ENCODE measurements around the gene SUN1.

DNA sequence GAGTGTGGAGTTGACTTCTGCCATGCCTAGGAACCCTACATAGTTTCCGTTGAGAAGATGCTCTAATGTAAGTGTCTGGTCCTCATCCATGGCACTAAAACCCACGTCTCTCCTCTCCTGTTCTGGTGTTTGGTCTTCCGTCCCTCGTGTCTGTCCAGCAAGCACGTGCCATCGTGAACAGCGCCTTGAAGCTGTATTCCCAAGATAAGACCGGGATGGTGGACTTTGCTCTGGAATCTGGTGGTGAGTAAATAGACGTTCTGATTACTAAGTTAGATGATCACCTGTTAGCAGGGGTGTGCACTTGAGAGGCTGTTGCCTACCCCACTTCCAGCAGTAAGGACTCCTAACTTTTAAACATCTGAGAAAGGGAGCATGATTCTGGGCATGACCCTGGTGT, 28.9 kb downstream of the SUN1 start:
- TF ChIP-seq, protein P1, sequence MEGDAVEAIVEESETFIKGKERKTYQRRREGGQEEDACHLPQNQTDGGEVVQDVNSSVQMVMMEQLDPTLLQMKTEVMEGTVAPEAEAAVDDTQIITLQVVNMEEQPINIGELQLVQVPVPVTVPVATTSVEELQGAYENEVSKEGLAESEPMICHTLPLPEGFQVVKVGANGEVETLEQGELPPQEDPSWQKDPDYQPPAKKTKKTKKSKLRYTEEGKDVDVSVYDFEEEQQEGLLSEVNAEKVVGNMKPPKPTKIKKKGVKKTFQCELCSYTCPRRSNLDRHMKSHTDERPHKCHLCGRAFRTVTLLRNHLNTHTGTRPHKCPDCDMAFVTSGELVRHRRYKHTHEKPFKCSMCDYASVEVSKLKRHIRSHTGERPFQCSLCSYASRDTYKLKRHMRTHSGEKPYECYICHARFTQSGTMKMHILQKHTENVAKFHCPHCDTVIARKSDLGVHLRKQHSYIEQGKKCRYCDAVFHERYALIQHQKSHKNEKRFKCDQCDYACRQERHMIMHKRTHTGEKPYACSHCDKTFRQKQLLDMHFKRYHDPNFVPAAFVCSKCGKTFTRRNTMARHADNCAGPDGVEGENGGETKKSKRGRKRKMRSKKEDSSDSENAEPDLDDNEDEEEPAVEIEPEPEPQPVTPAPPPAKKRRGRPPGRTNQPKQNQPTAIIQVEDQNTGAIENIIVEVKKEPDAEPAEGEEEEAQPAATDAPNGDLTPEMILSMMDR (IDR thresholded peaks at IDR 0.05), result no peak
- TF ChIP-seq POLR2A (IDR thresholded peaks at IDR 0.05), result no peak

Data from uterus (tissue), 2 donors.